ENCODE data around the gene CAPZA1. TPM values are rescaled to one million over a fixed set of nuclear protein-coding genes. Genes with fewer than 3 reads are reported as not detected.

Gene CAPZA1
- total and polyA plus RNA-seq, 2 of the 8 experiments (the other 6 are each of a cell fraction or from before 2014, with no cell fraction given), result 48.9 to 107 TPM

DNA sequence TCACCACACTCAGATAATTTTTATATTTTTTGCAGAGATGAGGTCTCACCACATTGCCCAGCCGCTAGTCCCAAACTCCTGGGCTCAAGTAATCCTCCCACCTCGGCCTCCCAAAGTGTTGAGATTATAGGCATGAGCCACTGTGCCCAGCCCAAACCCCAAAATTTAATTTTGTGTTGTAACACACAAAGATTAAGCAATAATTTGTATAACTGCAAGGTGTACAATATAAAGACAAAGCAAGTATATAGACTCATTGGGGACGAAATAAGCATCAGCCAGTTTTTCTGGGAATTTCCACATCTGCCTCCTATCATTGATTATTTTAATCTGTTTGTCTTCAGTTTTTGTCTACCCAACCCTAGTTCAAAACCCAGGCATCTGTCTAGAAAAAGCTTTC lies 43.4 kb upstream of the CAPZA1 start (continued):
- TF ChIP-seq CHD7 (IDR thresholded peaks at IDR 0.05; ENCODE audit: insufficient replicate concordance, low read length), result no peak
- TF ChIP-seq, protein P1, sequence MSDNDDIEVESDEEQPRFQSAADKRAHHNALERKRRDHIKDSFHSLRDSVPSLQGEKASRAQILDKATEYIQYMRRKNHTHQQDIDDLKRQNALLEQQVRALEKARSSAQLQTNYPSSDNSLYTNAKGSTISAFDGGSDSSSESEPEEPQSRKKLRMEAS (IDR thresholded peaks at IDR 0.05), result no peak
- no peak for TF ChIP-seq SP4 (IDR thresholded peaks at IDR 0.05; ENCODE audit: low read length)
- no peak for TF ChIP-seq FOSL1 (IDR thresholded peaks at IDR 0.05; ENCODE audit: insufficient read depth, low read depth, low read length)
- TF ChIP-seq, protein P2, sequence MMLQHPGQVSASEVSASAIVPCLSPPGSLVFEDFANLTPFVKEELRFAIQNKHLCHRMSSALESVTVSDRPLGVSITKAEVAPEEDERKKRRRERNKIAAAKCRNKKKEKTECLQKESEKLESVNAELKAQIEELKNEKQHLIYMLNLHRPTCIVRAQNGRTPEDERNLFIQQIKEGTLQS (IDR thresholded peaks at IDR 0.05; ENCODE audit: insufficient read depth, low read depth, low read length), result no peak
- no peak for TF ChIP-seq SP2 (IDR thresholded peaks at IDR 0.05; ENCODE audit: low read length)
- no peak for TF ChIP-seq SIX5 (IDR thresholded peaks at IDR 0.05; ENCODE audit: low read depth, low read length)
- TF ChIP-seq RFX5 (IDR thresholded peaks at IDR 0.05; ENCODE audit: borderline replicate concordance, low read depth, low read length), result no peak
- no peak for TF ChIP-seq CEBPB (IDR thresholded peaks at IDR 0.05; ENCODE audit: low read depth, low read length)
- TF ChIP-seq KDM4A (IDR thresholded peaks at IDR 0.05; ENCODE audit: low read depth, low read length, severe bottlenecking), result no peak
- no peak for TF ChIP-seq NANOG (IDR thresholded peaks at IDR 0.05; ENCODE audit: insufficient read depth, low read depth, low read length, poor library complexity, severe bottlenecking)
- TF ChIP-seq RXRA (IDR thresholded peaks at IDR 0.05; ENCODE audit: insufficient read depth, low read depth, low read length), result no peak
